Coronary artery (tissue), 2 donors: ENCODE measurements around the gene NCK2.

ENCODE experiments used
- DNase-seq: peaks from one replicate; pipeline ENCODE4 v3.0.0-alpha.2; 2017; ENCODE audit warnings: low spot score
- H3K27ac ChIP-seq, 2 donors: fragments of 200-600 bp; sonication (generic); one replicate each; pipeline ENCODE4 v1.5.1; 2016 to 2019
- H3K4me3 ChIP-seq: fragments of 200-600 bp; sonication (generic); 2 replicates; pipeline ENCODE4 v1.5.1; 2016; ENCODE audit warnings: mild to moderate bottlenecking, moderate library complexity
- CTCF ChIP-seq: fragments of 200-600 bp; sonication (generic); IDR thresholded peaks from one replicate; pipeline ENCODE4 v1.5.1; 2019; ENCODE audit warnings: antibody characterized with exemption

NCK2 gene

GRCh38 chr2:105786231-105787230 lies 41.8 kb downstream of the NCK2 start:
- Histone ChIP-seq H3K4me3 (no peak overlapping the region), H3K27ac (peak overlapping the region in 1 of 2 donors; percentile 42)
- TF ChIP-seq CTCF = no peak
- no peak for DNase-seq

- no peak for TF ChIP-seq CTCF
- no peak overlapping the region for H3K27ac ChIP-seq
- DNase-seq = no peak
- H3K4me3 ChIP-seq = no peak overlapping the region
Measured at GRCh38 chr2:105787376-105788318, 42.9 kb downstream of the NCK2 start.

- H3K27ac ChIP-seq = peak overlapping the region; percentile 68 to 81
- TF ChIP-seq CTCF = no peak
- H3K4me3 ChIP-seq = no peak overlapping the region
- DNase-seq = no peak
Measured at GRCh38 chr2:105788670-105789290, 44.1 kb downstream of the NCK2 start.

- no peak for DNase-seq
- Histone ChIP-seq H3K27ac (peak overlapping the region; percentile 68 to 81), H3K4me3 (peak overlapping the region; percentile 44)
- TF ChIP-seq CTCF = no peak
Measured at GRCh38 chr2:105789745-105790460, 45.2 kb downstream of the NCK2 start.

- peak overlapping the region; percentile 68 to 81 for H3K27ac ChIP-seq
- no peak for DNase-seq
- no peak for TF ChIP-seq CTCF
- H3K4me3 ChIP-seq = peak overlapping the region; percentile 44
Measured at GRCh38 chr2:105790461-105791149, 45.9 kb downstream of the NCK2 start.

GRCh38 chr2:105791229-105791628 lies 46.5 kb downstream of the NCK2 start:
- Histone ChIP-seq H3K4me3 (no peak overlapping the region), H3K27ac (peak overlapping the region; percentile 68 to 81)
- no peak for TF ChIP-seq CTCF
- no peak for DNase-seq
